Left forelimb (tissue), 1 donor: ENCODE results near the gene BYSL.

Experiments used
- DNase-seq: peaks from one replicate; pipeline ENCODE4 v3.0.0-alpha.2; 2018; ENCODE audit warnings: low spot score

BYSL gene

DNA sequence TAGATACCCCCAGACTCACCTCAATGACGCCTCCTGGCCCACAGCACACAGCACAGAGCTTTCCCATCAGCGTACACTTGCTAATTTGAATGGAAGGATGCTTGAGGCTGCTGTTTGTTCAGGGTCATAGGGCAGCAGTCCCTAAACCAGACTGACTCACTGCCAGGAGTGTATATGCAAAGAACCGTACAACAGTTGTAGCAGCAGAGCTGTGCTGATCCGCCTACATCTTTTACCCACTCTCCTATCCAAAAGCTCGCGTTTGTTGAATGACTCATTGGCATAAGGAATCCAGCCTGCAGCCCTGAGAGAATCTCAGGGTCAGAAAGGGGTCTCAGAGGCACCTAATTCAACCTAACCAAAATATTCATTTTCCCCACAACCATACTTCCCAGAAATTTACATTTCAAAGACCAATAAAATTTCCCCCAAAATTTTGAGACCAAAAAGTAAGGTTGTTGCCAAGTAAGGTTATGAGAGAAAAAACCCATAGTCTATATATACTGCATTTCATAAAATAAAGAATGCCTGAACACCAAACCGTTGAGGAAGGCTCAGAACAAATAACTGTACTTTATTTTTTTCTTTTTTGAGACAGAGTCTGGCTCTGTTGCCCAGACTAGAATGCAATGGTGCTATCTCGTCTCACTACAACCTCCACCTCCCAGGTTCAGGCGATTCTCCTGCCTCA is 55.6 kb downstream of the BYSL start:
- no peak for DNase-seq
